ENCODE results near the gene SETDB1.

The SETDB1 gene

DNA sequence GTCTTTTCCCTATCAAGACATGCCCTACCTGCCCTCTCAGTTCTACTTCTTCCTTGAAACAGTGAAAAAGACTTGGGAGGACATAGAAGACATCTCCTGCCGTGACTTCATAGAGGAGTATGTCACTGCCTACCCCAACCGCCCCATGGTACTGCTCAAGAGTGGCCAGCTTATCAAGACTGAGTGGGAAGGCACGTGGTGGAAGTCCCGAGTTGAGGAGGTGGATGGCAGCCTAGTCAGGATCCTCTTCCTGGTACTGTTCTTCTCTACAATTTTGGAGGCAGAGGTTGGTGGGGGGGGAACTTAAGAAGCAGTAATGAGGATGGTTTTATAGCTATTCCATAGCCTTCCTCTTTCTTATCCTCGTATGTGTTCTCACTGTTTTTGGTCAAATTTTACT is 18.7 kb downstream of the SETDB1 start:
- DNase-seq = no peak

DNA sequence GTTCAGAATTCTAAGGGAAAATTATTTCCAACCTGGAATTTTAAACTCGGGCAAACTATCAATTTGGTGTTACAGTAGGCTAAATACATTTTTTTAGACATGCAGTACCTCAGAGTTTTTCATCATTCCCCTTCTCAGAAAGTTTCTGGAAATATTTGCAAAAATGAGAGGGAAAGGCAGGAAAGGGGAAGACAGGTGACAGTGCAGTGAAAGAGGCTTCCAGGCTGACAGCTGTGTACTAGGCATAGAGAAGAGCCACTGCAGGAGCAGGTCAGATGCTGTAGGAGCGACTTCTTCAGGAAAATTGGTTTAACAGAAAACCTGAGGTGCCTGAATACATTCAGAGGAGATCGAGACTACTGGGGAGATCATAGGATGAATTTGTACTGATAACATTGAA is 28.5 kb downstream of the SETDB1 start:
- no peak for DNase-seq

DNA sequence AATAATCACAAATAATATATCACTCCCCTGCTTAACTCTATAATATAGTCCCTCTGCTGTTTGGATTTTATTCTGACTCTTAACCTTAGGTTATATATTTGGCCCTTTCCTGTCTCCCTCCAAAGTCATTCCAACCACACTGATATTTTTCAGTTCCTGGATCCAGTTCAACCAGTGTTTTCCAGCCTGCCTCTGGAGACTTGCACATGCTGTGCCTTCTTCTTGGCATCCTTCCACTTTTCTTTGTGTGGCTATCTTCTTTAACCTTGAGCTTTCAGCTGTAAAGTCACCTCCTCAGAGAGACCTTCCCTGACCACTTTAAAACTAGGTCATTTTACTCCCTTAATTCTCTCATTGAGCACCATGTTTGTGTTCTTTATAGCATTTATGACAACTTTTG is 29.1 kb downstream of the SETDB1 start:
- no peak for DNase-seq

GRCh38 chr1:150957666-150958065 is 31.5 kb downstream of the SETDB1 start:
- no peak for DNase-seq

DNA sequence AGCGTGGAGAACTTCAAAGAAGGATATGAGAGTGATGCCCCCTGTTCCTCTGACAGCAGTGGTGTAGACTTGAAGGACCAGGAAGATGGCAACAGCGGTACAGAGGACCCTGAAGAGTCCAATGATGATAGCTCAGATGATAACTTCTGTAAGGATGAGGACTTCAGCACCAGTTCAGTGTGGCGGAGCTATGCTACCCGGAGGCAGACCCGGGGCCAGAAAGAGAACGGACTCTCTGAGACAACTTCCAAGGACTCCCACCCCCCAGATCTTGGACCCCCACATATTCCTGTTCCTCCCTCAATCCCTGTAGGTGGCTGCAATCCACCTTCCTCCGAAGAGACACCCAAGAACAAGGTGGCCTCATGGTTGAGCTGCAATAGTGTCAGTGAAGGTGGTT is 34.5 kb downstream of the SETDB1 start:
- no peak for DNase-seq

DNA sequence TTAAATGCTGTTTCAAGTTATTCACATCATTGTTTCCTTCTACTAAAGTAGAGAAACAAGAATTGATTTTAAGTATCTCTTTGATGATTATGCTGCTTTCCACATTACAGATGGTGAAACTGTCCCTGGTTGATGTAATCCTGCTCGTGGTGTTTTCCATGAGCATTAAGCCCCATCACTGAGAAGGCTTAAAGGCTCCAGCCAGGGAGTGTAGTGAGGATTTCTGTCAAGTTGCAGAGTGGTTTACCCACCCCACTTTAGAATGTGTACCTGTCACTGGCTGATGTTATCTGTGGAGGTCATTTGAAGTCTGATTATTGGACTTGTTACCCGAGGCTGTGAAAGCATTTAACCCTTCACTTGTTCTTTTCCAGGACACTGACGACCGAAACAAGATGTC is 35.6 kb downstream of the SETDB1 start:
- no peak for DNase-seq

DNA sequence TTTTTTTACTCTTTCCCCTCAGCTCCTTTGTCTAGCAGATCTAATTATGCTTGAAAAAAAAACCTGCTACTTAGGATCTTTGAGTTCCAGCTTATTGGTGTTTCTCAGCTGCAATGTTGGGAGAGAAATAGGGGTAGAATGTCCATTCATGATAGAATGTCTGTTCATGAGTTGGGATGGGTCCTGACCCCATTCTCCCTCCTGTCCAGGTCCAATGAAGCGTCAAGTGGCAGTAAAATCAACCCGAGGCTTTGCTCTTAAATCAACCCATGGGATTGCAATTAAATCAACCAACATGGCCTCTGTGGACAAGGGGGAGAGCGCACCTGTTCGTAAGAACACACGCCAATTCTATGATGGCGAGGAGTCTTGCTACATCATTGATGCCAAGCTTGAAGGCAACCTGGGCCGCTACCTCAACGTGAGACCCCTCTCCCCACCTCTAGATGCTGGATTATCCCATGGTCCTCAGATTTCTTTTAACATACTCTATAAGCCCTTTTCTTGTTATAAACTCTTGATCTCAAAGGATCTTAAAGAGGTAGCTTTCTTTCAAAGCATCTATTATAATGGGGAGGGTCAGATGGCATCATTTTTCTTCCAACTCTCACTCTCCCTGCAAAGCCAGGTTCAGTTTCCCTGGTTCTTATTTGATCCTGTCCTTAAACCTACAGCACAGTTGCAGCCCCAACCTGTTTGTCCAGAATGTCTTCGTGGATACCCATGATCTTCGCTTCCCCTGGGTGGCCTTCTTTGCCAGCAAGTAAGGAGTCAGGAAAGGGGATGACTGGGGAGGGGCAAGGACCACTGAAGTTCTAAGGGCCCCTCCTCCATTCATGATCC is 37.4 kb downstream of the SETDB1 start:
- no peak for DNase-seq

- DNase-seq = no peak
Observed at GRCh38 chr1:150964164-150964489, 38.0 kb downstream of the SETDB1 start.

GRCh38 chr1:150965605-150966004 is 39.4 kb downstream of the SETDB1 start:
- no peak for DNase-seq

GRCh38 chr1:150966011-150966410 is 39.8 kb downstream of the SETDB1 start:
- DNase-seq = no peak

GRCh38 chr1:150967936-150968335 is 41.8 kb downstream of the SETDB1 start:
- no peak for DNase-seq

GRCh38 chr1:150968491-150968890 is 42.3 kb downstream of the SETDB1 start:
- no peak for DNase-seq

- no peak for DNase-seq
Observed at GRCh38 chr1:150969626-150970025, 43.5 kb downstream of the SETDB1 start.

GRCh38 chr1:150970808-150971582 is 44.8 kb downstream of the SETDB1 start:
- no peak for DNase-seq

GRCh38 chr1:150971583-150972416 is 45.6 kb downstream of the SETDB1 start:
- no peak for DNase-seq

GRCh38 chr1:150972417-150972940 is 46.3 kb downstream of the SETDB1 start:
- DNase-seq = no peak

GRCh38 chr1:150973258-150973835 is 47.2 kb downstream of the SETDB1 start:
- no peak for DNase-seq

DNA sequence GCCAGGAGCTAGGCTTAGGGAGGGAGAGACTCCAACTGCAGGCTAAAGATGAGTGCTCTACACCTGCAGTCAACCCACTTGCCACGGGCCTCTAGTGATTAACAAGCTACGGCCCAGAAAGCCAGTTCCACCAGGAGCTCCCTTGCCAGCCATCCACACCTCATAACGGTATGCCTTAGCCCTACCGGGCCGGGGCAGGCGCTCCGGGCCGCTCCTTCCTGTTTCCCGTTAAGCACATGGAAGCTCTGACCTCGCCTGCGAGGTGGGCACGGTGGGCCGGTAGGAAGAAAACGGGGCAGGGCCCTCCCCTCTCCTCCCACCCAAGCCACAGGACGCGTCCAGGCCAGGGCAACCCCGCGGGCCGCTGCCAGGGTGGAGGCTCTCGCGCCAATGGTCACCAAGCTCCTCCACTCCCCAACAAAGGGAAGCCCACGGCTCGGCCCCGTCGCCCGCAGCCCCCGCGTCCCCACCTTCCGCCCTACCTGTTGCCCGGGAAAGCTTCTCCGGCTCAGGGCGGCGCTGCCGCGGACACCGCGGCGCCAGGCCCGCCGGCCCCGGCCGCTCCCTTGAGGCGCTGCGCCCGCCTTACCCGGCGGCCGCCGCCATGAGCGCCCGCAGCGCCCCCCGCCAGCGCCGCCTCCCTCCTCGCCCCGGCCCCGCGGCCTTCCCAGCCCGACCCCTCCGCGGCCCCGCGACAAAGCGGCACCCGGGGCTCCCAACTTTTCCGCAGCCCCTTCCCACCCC is 47.8 kb downstream of the SETDB1 start:
- DNase-seq = no peak

DNA sequence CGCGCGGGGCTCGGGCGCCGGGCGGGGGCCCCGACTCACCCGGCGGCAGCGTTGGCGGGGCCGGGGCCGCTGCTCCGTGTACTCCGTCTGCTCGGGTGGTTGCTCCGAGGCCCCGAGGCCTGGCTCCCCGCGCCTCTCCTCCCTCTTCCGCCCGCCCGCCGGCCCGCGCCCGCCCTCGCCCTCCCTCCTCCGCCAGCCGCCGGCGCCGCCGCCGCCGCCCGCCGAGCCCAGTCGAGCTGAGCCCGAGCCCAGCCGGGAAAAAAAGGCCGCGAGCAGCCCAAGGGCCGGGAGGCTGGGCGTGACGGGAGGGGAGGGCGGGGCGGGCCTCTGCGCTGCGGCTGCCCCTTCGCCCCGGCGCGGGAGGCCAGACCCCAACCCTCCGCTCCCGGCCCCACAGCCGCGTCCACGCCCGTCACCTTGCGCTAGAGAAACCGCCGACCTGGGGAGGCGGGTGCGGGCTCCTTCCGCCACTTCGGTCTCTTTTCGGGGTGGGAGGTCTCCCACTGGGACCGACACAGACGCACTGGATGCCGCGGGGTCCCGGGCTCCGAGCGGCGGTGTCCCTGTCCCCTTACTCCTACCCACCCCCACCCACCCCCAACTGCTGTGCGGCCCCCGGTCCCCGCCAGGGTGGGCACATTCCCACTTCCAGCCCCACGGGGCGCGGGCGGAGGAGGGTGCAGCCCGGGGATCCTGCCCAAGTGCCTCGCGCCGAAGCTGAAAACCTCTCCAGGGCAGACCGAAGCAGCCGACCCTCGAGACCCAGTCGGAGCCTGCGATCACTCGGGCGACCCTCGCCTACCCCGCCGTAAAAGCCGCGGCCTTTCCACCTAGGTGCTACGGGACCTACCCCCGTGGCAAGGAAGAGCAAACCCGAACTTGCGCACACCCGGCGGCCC is 48.7 kb downstream of the SETDB1 start, which contains the start of gene CERS2:
Gene CERS2, minus strand, starts transcription at position 256 of the 899 bp plus-strand sequence. CDS start 5,745 bp downstream, outside the sequence.
- DNase-seq = peak; percentile 79

GRCh38 chr1:150976401-150976821 is 50.2 kb downstream of the SETDB1 start:
- no peak for DNase-seq

All from fibroblast of upper back skin (primary cell).